NK-92 treated with Interleukin-12 subunit alpha and Interleukin-12 subunit beta, amount 100 ng/mL, for 24 hours (cell line): ENCODE results near the gene PLCB2.

Experiments
- DNase-seq: peaks from one replicate; lab custom pipeline; 2025; lab: John Stamatoyannopoulos, UW

The PLCB2 gene

DNA sequence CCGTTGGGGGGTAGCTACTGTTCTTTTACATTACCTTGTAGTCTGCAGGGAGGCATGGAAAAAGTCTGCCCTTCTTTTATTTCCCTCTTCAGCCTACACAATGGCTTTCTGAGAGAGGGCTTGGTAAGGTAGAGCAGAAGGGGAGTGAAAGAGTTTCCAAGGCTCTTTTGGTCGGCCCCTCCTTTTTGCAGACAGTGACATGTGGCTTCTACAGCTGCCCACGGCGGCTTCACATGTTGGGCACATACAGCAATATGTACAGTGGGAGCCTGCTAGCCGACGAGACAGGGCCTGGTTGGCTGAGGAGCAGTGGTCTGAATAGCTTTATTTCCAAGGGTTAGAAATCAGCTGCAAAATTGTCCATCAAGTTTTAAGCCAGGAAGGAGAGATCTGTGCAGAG lies 19.7 kb upstream of the PLCB2 start:
- DNase-seq = no peak

GRCh38 chr15:40325700-40326099 lies 18.0 kb upstream of the PLCB2 start:
- DNase-seq = no peak

GRCh38 chr15:40325188-40325587 lies 17.5 kb upstream of the PLCB2 start:
- no peak for DNase-seq

DNA sequence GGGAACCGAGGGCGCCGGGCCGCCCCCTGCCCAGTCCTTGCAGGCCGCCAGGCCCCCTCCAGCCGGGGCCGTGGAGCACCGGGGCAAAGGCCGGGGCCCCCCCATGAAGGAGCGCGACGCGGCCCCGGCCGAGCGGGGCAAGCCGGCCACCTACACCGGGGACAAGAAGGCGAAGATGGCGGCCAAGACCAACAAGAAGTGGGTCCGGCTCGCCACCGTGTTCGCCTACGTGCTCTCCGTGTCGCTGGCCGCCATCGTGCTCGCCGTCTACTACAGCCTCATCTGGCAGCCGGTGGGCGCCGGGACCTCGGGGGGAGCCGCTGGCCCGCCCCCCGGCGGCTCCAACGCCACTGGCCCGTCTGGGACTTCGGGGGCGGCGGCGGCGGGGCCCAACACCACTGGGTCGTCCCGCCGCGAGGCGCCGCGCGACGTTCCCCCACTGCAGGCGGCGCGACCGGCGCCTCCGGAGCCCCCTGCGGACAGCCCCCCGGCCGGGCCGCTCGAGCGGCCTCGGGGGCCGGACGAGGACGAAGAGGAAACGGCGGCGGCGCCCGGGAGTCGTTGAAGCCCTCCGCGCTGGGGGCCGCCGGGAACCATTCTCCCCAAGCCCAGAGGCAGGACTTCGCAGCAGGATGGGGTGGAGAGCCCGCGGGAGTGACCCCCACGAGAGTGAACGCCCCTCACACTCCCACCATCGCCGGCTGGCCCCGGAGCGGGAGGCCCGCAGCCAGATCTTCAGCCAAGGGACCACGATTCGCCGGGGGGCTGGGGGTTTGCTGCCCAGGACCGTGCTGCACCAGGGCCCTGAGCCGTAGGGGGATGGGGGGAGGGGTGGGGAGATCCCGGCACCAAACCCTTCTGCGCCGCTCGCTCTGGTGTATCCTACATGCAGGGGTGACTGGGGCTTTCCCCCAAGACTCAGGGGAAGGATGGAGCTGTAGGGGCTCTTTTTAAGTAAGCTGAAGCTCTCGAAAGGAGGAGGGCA lies 16.5 kb upstream of the PLCB2 start:
- DNase-seq = no peak

GRCh38 chr15:40323239-40323952 lies 15.7 kb upstream of the PLCB2 start, which contains the start of gene INAFM2:
Gene INAFM2, plus strand, starts transcription at chr15:40323692. Its CDS starts 364 bp downstream, at chr15:40324056.
- DNase-seq = peak; percentile 91

DNA sequence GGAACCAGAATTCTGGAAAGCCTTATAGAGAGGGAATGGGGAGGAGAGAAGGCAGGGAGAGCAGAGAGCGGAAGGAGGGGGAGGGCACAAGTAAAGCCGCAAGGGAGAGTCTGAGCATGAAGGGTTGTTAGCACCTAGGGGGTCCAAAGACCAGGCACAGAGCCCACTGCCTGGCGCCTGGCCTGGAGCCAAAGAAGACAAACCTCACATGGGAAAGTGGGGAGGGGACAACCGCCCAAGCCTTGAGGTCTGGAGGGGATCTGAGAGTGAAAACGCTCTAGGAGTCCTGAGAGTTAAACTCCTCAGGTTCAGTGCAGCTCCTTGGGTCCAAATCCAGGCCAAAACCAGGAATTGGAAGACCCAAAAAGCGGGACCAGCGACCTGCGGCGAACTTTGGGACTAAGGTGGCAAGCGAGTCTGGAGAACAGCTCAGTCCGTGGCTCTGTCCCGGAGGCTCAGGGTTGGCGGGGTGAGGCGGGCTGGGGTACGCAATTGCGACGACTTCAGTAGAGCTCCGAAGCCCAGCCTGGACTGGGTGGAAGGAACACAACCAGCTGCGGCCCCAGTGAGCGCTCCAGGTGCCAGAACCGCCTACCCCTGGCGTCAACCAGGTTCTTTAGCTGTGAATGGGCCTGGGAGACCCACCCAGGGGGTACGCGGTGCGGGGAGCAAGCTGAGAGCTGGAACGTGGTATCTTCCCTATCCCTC lies 14.9 kb upstream of the PLCB2 start:
- no peak for DNase-seq

DNA sequence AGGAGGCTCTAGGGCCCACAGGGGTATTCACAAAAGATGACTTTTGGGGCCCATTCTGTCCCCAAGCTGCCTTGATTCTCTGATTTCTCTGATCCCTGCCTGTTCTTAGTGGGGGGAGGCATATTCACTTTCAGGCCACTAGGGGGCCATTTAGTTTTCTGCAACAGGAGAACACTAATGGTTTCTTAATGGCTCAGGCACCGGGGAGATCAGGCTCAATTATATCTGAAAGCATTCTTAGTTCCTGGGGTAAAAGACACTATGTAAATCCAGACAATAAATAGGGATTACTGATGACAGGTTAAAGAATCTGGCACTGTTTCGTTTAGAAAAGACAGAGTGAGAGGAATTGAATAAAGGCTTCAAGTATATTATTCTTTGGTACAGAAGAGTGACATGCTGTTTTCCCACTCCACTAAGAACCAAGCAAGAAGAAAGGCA lies 13.2 kb upstream of the PLCB2 start:
- peak; percentile 37 for DNase-seq

DNA sequence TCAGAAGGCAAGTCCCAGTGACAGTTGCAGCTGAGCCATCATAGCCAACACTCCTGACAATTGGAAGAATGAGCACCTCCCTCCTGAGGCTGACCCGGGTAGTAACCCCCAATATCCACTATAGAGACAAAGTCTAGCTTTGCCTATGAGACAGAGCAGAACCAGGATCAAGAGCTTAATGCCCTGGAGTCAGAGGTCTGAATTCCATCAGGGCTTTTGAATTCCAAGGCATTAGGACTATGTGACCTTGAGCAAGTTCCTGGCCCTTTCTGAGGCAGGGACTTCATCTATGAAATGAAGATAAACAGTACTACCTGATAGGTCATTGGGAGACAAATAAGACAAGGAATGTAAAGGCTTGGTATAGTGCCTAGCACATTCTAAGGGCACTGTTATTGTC lies 12.7 kb upstream of the PLCB2 start:
- no peak for DNase-seq

GRCh38 chr15:40317580-40317979 lies 9.8 kb upstream of the PLCB2 start:
- DNase-seq = no peak

GRCh38 chr15:40316931-40317330 lies 9.2 kb upstream of the PLCB2 start:
- DNase-seq = no peak

DNA sequence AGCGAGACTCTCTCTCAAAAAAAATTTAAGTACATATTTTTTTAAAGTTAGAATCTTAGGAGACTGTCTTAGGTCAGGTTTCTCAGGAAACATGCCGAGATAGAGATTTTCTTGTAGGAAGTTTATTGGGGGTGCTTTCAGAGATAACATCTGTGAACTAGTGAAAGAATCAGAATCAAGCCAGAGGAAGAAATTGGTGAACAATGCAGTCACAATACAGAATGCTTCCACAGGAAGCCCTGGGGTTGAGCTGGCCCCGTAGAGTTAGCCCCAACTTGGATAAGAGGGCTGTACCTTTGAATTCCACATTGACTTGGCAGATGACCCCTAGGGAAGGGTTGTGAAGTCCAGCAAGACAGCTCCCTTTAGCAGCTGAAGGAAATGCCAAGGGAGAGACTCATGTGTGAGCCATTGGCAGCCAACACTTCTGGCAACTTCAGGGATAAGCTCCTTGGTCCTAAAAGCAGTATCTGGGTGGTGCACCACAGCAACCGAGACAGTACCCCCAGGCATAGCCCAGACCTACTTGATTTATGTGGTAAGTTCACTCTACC lies 7.1 kb upstream of the PLCB2 start:
- no peak for DNase-seq

DNA sequence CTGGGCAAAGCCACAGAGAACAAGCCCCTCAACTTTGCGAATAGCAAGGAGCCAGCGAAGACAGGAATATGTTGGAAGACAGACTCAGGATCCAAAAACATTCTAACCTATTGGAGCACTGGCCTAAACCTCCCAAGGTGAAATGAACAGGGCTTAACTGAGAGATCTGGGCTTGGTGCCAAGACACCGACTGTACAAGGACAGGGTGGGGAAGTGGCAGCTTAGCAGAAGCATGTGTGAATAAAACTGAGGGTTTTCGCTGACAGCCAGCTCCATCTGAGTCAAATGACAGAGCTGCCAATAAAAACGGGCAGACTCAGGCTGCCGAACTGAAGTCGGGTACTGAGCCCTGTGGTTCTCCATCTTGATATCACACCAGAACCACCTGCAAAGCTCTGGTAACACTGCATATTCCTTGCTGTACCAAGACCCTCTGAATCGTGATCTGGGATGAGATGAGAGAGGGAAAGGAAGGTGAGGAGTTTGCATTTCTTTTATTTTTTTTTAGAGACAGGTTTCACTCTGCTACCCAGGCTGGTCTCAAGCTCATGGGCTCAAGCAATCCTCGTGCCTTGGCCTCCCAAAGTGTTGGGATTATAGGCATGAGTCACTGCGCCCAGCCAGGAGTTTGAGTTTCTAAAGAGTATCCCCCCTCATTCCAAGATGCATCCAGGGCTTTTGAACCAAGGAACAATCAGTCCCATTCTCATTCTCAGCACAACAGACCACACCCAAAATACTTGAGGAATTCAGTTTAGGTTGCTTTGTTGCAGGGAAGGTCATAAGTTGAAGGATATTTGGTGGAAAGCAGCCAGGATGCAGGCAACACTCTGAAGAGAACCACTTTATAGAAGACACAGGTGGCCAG lies 6.0 kb upstream of the PLCB2 start:
- no peak for DNase-seq

DNA sequence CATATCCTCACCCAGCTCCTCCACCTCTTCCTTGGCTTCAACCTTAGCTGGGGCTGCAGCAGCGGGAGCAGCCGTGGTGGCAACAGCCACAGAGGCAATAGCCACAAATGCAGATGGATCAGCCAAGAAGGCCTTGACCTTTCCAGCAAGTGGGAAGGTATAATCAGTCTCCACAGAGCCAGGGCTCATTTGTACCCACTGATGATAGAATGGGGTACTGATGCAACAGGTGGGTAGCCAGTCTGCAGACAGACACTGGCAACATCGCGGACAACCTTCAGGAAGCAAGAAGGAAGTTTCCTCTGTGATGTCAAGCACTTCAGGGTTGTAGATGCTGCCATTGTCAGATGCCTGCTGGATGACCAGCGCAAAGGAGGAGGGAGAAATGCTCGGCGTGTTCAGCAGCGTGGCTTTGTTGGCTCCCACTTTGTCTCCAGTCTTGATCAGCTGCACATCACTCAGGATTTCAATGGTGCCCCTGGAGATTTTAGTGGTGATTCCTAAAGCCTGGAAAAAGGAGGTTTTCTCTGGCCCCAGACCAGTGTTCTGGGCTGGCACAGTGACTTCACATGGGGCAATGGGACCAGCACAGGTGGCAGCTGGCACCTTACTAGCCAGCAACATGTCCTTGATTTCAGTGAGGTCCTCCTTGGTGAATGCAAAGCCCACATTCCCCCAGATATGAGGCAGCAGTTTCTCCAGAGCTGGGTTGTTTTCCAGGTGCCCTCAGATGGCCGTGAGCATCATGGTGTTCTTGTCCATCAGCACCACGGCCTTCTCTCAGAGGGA lies 4.8 kb upstream of the PLCB2 start:
- no peak for DNase-seq

GRCh38 chr15:40310993-40311392 lies 3.3 kb upstream of the PLCB2 start:
- no peak for DNase-seq

GRCh38 chr15:40310001-40310959 lies 2.5 kb upstream of the PLCB2 start:
- DNase-seq = peak; percentile 71

DNA sequence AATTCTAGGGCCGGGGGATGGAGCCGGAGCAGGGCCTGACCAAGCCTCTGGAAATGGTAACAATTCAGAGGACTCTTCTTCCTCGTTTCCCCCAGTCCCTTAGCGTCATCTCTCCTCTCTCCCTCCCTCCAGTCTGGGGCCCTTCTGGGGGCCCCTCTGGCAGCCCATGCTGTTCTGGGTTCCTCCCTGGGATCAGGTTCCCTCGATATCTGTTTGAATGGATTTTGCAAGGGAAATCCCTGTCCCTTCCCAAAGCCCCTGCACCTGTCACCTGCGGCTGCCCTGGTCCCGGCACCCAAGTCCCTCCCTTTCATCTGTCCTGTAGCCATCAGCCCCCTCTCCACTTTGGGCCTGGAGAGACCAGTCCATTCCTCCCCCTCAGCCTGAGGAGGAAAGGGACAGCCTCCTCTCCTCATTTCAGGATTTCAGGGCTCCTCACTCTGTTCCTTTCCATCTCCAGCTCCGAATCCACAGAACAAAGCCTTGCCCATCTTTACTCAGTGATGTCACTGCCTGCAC lies 1.7 kb upstream of the PLCB2 start:
- DNase-seq = no peak

GRCh38 chr15:40306908-40307307 lies 827 bp downstream of the PLCB2 start:
- DNase-seq = no peak

- no peak for DNase-seq
Observed at GRCh38 chr15:40306371-40306770, 1.4 kb downstream of the PLCB2 start.

DNA sequence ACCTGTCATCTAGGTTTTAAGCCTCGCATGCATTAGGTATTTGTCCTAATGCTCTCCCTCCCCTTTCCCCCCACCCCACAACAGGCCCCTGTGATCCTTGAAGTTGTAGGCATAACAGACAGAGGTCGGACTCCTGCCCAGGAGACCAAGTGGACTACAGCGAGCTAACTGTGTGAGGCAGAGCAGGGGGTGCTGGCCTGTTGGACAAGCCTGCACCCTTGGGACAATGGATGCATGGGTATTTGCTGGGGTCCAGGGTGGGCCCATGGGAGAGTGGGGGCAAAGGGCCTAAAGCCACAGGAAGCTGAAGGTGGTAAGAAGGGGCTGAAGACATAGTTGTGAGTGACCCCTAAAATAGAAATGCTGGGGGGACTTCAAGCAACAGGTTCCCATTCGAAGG lies 2.5 kb downstream of the PLCB2 start:
- DNase-seq = no peak
